Stimulated activated CD4-positive, alpha-beta T cell treated with anti-CD3 and anti-CD28 coated beads, Interleukin-1b, Interleukin-23, amount 100 ng/mL, for 48 hours (primary cell): ENCODE results near the gene TNFRSF8.

ENCODE experiments used
- DNase-seq: peaks from one replicate; pipeline ENCODE4 v3.0.0-alpha.2; 2020

Gene TNFRSF8

DNA sequence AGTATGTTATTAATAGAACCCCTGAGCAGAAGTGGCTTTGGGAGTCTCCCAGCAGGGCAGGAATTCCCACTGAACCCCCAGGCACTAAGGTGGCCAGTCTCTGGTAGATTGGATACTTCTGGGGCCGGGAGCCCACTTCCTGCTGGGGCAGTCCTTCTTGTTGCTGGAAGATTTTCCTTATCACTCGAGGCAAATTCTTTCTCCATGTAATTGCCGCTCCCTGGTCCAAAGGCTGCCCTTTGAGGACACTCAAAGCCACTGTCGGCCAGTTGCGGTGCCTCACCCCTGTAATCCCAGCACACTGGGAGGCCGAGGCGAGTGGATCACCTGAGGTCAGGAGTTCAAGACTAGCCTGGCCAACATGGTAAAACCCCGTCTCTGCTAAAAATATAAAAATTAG, 81.1 kb downstream of the TNFRSF8 start:
- DNase-seq, result no peak

GRCh38 chr1:12144969-12145368, 81.9 kb downstream of the TNFRSF8 start:
- no peak for DNase-seq

- DNase-seq, result no peak
Observed at GRCh38 chr1:12145616-12146342, 82.7 kb downstream of the TNFRSF8 start.

DNA sequence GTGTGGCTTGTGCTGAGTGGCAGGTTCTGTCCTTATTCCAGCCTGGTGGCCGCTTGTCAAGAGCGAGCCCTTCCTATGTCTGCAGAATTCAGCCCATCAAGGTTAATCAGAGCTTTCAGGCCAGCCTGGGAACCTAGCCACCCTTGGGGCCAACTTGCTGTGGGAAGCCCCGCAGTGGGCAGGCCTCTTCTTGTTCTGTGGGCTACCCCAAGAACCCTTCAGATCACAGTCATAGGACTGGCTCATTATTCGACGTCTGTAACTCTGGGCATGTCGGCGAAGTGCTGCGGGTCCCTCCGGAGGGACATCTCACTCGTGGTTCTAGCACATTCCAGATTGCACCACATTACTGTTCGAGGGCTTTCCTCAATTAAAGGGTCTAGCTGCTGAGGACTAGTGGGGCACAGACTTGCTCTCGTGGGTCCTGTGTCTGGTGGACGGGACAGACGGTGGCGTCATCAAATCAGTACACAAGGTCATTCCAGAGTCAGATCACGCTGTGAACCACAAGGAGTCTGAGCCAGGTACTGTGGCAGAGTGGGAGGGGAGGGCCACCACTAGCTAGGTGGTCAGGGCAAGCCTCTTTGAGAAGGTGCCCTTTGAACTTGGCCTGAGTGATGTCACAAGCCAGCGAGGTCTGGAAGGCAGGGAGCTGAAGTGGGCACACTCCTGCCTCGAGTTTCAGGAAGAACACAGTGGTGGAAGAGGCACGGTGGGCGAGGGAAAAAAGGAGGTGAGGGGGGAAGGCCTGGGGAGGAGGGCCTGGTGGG, 83.4 kb downstream of the TNFRSF8 start:
- no peak for DNase-seq

- DNase-seq, result no peak
Observed at GRCh38 chr1:12147201-12147701, 84.1 kb downstream of the TNFRSF8 start.

DNA sequence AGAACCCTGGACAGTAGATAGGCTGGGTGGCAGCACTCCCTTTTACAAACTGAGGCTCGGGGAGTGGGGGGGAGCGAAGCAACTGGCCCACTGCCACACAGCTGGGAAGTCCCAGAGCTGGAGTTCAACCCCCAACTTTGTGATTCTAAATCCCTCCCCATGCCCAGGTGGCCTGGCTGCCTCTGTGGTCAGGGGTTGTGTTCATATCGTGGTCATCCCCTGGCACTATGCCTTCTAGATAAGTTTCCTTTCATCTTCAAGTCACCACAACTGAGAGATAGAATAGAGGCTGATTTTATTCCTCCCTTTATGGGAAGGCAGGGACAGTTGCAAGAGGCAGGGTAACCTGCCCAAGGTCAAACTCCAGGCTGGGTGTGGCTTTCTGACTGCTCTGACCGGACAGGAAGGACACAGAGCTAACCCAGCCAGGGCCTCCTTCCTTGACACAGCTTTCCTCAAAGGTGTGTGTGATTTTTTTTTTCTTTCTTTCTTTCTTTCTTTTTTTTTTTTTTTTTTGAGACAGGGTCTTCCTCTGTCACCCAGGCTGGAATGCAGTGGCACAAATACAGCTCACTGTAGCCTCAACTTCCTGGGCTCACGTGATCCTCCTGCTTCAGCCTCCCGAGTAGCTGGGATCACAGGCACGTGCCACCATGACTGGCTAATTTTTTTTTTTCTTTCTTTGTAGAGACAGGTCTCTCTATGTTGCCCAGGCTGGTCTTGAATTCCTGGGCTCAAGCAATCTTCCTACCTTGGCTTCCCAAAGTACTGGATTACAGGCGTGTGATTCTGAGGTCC, 85.3 kb downstream of the TNFRSF8 start:
- DNase-seq, result no peak

- DNase-seq, result no peak
Observed at GRCh38 chr1:12148958-12149790, 86.1 kb downstream of the TNFRSF8 start.

DNA sequence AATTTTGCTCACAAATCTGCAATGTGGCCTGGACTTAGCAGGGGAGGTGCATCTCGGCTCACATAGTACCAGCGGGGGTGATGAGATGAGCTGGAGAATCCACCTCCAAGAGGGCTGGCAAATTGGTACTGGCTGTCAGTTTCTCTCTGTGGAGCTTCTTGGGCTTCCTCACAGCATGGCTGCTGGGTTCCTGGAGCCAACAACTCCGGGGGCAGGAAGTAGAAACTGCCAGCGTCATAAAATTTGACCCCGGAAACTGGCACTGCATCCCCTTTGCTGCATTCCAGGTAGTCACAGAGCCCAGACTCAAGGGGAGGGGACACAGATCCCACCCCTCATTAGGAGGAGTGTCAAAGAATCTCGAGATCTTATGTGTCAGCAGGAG, 86.7 kb downstream of the TNFRSF8 start:
- DNase-seq, result no peak

GRCh38 chr1:12150456-12151200, 87.5 kb downstream of the TNFRSF8 start:
- no peak for DNase-seq

DNA sequence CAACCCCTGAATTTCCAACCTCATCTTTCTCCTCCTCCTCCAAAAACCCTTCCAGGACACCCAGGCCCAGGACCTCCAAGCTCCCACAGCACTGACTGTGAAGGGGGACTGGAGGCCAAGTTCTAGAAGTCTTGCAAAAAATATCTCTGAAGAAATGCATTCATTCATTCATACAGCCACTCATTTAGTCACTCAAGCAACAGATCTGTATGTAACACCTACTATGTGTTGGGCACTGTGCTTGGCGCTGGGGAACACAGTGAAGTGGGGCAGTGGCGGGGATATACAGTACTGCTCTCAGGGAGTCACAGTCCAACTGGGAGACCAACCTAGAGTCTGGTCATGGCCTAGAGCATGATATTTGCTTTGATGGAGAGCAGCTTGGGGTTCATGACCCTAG, 88.4 kb downstream of the TNFRSF8 start:
- DNase-seq, result no peak

- no peak for DNase-seq
Observed at GRCh38 chr1:12152113-12152891, 89.2 kb downstream of the TNFRSF8 start.

GRCh38 chr1:12153181-12153785, 90.2 kb downstream of the TNFRSF8 start:
- DNase-seq, result no peak

- DNase-seq, result no peak
Observed at GRCh38 chr1:12155328-12155727, 92.2 kb downstream of the TNFRSF8 start.

DNA sequence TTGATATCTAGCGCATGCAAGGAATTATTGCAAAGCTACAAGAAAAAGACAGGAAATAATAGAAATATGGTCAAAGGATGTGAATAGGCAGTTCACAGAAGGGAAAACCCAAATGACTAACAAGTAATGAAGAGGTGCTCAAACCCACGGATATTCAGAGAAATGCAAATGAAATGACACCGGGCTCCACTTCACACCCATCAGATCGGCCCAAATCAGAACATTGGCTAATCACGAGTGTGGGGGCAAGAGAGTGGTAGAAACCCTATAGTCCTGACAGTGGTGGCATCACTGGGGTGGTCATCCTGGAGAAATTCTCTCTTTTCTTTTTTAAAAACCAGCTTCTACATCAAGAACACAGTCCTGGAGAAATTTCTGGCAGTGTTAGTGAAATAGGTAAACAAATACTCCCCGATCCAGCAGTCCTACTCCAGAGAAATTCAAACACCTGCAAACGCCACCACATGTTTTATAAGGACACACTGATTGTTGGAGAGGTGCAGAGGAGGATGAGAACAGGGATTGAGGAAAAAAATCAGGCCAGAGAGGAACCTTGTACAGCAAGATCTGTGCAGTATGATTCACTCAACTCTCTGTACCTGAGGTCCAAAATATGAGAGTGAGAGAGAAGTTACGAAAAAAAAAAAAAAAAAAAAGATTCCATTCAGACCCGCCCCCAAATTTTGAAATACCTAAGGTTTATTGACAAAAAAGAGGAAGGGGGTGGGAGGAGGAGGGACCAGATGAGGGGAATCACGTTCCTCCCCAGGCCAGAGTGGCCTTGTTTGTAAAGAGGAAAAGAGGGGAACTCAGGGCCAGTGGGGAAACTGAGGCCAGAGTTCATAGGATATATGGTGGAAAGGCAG, 94.5 kb downstream of the TNFRSF8 start:
- DNase-seq, result peak; percentile 52

DNA sequence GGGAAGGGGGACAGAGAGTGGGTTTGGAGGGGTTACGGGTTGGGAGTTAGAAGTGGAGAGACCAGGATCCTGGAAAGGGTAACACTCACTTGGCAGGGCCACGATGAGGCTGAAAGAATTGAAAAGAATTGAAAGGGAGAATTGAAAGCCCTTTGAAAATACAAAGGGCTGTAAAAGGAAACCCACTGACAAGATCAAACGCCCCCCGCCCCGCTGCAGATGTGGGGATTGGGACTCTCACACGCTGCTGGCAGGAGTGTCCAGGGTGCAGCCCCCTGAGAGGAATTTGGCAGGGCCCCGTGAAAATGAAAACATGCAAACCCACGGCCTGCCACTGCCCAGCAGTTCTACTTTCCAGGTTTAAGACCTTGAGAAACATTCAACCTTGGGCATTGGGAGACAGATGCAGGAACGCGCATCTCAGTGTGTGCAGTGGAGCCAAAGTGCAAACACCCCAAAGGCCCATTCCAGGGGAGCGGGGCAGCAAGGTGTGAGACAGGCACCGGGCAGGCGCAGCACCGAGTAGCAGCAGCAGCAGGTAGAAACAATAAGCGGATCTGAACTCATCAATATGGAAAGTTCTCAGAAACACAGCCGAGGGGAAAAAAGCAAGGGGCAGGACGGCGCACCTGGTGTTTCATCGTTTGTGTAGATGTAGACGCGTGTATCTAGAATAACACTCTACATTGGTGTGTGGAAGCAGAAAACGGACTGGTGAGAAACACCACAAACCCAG, 95.4 kb downstream of the TNFRSF8 start:
- DNase-seq, result no peak

- DNase-seq, result no peak
Observed at GRCh38 chr1:12159816-12160215, 96.7 kb downstream of the TNFRSF8 start.

GRCh38 chr1:12161324-12161661, 98.2 kb downstream of the TNFRSF8 start:
- DNase-seq, result no peak

GRCh38 chr1:12161662-12162458, 98.8 kb downstream of the TNFRSF8 start:
- DNase-seq, result peak; percentile 87
